Measurements from ENCODE around the gene CNDP1.

The CNDP1 gene

DNA sequence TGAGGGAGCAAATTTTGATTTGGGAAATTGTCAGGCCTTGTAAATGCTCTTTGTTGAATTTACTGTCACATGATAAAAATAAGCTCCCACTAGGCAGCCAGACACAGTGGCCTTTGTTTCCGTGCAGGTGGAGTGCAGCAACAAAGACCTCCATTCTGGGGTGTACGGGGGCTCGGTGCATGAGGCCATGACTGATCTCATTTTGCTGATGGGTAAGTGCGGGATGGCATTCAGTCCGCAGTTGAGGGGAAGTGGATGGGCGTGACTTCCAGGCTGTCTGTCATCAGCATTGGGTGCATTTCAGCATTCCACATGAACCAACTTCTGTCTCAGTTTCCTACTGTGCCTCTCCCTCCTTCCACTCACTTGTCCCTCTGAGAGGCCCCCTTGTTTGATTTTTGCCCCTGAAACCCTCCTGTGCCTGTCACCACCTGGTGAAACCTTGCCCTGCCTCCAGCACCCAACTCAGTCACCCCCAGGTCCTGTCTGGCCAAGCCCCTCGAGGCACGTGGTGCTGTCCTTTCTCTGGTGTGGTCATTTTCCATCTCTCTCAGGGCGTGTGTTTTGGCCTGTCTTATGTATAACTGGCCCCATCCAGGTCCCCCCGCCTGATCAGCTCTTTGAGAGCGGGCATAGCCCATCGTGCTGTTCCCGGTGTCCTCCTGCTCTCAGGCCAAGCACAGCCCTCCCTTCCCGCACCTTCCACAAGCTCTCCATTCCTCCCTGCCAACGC, 21.8 kb upstream of the CNDP1 start:
- Mint-ChIP-seq H3K9me3 (no peaks in the 10 kb centered on the region), H3K4me1 (peaks cover 4% of the 10 kb centered on the region), H3K36me3 (ENCODE audit: low read depth) (peaks cover 49% of the 10 kb centered on the region), H3K27me3 (ENCODE audit: low read depth, poor library complexity) (peaks cover 3% of the 10 kb centered on the region), H3K4me3 (no peak overlapping the region), H3K27ac (peak overlapping the region; percentile 98)
- DNase-seq = no peak
- TF ChIP-seq, protein P1, sequence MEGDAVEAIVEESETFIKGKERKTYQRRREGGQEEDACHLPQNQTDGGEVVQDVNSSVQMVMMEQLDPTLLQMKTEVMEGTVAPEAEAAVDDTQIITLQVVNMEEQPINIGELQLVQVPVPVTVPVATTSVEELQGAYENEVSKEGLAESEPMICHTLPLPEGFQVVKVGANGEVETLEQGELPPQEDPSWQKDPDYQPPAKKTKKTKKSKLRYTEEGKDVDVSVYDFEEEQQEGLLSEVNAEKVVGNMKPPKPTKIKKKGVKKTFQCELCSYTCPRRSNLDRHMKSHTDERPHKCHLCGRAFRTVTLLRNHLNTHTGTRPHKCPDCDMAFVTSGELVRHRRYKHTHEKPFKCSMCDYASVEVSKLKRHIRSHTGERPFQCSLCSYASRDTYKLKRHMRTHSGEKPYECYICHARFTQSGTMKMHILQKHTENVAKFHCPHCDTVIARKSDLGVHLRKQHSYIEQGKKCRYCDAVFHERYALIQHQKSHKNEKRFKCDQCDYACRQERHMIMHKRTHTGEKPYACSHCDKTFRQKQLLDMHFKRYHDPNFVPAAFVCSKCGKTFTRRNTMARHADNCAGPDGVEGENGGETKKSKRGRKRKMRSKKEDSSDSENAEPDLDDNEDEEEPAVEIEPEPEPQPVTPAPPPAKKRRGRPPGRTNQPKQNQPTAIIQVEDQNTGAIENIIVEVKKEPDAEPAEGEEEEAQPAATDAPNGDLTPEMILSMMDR (IDR thresholded peaks at IDR 0.05) = no peak

DNA sequence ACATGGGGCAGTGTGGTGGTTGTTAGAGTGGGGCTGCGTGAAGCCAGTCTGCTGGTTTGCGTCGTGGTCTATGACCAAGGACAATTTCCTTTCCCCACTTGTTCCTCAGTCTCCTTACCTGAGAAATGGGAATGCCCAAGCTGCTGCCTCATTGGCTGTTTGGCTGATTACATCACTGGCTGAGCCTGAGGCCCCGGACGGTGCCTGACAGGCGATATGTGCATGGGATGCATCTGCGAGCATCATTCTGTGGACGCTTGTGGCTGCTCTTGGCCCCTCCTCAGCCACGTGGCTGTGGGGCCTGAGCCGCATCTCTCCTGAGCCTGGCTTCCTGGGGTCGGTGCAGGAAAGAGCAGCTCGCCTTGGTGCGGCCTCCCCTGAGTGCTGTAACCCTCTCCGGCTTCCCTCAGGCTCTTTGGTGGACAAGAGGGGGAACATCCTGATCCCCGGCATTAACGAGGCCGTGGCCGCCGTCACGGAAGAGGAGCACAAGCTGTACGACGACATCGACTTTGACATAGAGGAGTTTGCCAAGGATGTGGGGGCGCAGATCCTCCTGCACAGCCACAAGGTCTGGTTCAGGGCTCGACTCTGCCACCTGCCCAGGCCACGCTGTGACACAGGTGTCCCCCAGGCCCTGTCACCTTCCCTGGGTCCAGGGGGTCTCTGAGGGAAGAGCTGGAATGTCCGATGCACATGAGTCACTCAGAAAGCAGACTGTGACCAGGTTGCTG, 21.0 kb upstream of the CNDP1 start:
- DNase-seq = no peak
- Mint-ChIP-seq H3K9me3 (no peaks in the 10 kb centered on the region), H3K27ac (no peak overlapping the region), H3K36me3 (ENCODE audit: low read depth) (peaks cover 49% of the 10 kb centered on the region), H3K4me3 (no peak overlapping the region), H3K4me1 (peaks cover 4% of the 10 kb centered on the region), H3K27me3 (ENCODE audit: low read depth, poor library complexity) (peaks cover 3% of the 10 kb centered on the region)
- TF ChIP-seq, protein P1 (IDR thresholded peaks at IDR 0.05) = no peak

DNA sequence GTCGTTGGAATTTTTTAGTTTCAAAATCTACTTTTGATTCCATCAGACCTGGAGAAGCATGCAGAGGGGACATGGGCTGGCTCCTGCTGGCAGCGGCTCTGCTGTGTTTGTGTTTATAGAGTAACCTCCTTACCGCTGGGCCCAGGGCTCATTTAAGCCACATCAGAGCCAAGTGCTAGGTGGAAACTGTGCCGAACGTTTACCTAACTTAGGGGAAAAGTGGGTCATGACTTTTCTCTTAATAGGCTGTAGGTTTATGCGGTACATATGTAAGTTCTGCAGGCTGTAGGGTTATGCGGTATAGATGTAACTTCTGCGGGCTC, 20.5 kb upstream of the CNDP1 start:
- H3K4me3 Mint-ChIP-seq = no peak overlapping the region
- H3K36me3 Mint-ChIP-seq (ENCODE audit: low read depth) = peaks cover 49% of the 10 kb centered on the region
- no peak for DNase-seq
- H3K27me3 Mint-ChIP-seq (ENCODE audit: low read depth, poor library complexity) = peaks cover 3% of the 10 kb centered on the region
- no peak overlapping the region for H3K27ac Mint-ChIP-seq
- peaks cover 4% of the 10 kb centered on the region for H3K4me1 Mint-ChIP-seq
- TF ChIP-seq, protein P1 (IDR thresholded peaks at IDR 0.05) = no peak
- no peaks in the 10 kb centered on the region for H3K9me3 Mint-ChIP-seq

DNA sequence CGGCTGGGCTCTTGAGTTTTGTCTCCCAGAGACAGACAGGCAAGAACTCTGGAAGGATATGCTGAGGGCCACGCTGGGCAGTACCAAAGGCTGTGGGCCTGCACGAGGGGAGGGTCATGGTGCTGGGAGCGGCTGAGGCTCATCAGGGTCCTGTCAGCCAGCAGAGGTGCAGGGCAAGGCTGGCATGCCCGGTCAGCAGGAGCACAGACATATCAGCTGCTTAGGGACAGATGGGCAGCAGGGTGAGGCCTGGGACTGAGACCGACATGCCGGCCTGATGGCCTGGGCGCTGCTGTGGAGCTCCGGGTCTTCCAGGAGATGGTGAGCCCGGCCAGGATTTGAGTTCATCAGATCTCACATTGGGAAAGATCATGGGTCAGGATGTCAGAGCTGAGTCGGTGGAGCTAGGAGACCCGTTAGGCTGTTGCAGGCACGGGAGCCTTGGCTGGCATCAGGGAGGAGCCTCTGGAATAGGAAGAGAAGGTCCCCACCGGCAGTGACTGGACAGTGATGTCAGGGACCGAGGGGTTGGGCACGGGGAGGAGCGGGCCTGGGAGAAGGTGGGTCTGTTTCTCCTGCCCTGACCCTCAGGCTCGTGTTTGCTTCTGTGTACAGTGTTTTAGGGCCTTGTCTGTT, 19.3 kb upstream of the CNDP1 start:
- Mint-ChIP-seq H3K36me3 (ENCODE audit: low read depth) (peaks cover 55% of the 10 kb centered on the region), H3K27ac (peak overlapping the region; percentile 49), H3K27me3 (ENCODE audit: low read depth, poor library complexity) (peaks cover 3% of the 10 kb centered on the region), H3K4me3 (no peak overlapping the region), H3K9me3 (no peaks in the 10 kb centered on the region), H3K4me1 (peaks cover under 1% of the 10 kb centered on the region)
- TF ChIP-seq, protein P1 (IDR thresholded peaks at IDR 0.05) = no peak
- no peak for DNase-seq

DNA sequence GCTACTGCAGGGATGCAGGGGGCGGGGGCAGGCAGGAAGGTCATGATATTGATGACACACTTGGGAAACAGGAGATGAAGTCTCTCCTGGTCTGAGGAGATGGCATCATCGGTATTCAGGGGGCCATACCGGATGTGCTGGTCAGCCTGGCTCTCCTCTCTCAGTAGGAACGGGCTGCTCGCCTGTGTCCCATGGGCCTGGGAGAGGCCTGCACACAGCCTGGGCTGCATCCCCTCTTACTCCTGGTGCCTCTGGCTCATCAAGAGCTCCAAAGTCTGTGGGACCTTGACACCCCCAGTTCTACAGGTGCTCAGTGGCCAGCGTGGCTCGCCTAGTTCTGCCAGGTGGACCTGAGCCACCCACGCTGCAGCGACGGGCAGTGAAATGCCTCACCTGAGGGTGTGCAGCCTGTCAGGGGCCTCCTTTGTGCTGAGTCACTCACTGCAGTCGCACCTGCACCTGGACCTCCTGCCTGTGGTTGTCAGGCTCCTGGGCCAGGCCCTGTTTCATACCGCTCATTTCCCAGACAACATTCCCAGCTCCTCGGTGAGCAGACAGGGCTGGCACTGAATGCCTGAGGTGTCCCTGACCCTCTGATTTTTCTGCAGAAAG, 18.6 kb upstream of the CNDP1 start:
- DNase-seq = no peak
- no peak overlapping the region for H3K27ac Mint-ChIP-seq
- no peak overlapping the region for H3K4me3 Mint-ChIP-seq
- peaks cover 7% of the 10 kb centered on the region for H3K9me3 Mint-ChIP-seq
- TF ChIP-seq, protein P1 (IDR thresholded peaks at IDR 0.05) = no peak
- peaks cover 57% of the 10 kb centered on the region for H3K36me3 Mint-ChIP-seq (ENCODE audit: low read depth)
- H3K27me3 Mint-ChIP-seq (ENCODE audit: low read depth, poor library complexity) = peaks cover 3% of the 10 kb centered on the region
- H3K4me1 Mint-ChIP-seq = no peaks in the 10 kb centered on the region

All from nephron progenitor cell (in vitro differentiated cells).